ENCODE results near the gene PRLR. TPM values are rescaled to one million over a fixed set of nuclear protein-coding genes. Genes with fewer than 3 reads are reported as not detected.

The PRLR gene
- total and polyA plus RNA-seq, 2 of the 13 experiments (the other 11 are each of a cell fraction or from before 2014, with no cell fraction given), result 12.2 to 13.3 TPM

DNA sequence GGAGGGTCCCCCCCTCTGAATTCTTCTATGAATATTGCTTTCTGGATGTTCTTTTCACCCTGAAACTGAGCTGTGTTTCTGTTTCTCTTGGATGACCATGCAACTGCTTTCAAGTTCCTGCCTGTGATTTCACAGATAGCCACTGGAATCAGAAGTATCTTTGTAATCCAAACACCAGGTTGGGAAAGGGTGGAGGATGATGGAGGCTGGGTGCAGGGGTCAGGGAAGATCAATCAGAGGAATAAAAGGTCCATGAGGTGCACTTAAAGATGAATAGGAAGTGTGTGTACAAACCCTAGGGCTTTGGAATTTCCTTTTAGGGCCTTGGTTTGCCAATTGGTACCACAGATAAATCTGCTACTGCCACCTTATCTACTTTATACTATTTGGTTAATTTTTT lies 114.4 kb downstream of the PRLR start (continued):
- TF ChIP-seq, protein P1, sequence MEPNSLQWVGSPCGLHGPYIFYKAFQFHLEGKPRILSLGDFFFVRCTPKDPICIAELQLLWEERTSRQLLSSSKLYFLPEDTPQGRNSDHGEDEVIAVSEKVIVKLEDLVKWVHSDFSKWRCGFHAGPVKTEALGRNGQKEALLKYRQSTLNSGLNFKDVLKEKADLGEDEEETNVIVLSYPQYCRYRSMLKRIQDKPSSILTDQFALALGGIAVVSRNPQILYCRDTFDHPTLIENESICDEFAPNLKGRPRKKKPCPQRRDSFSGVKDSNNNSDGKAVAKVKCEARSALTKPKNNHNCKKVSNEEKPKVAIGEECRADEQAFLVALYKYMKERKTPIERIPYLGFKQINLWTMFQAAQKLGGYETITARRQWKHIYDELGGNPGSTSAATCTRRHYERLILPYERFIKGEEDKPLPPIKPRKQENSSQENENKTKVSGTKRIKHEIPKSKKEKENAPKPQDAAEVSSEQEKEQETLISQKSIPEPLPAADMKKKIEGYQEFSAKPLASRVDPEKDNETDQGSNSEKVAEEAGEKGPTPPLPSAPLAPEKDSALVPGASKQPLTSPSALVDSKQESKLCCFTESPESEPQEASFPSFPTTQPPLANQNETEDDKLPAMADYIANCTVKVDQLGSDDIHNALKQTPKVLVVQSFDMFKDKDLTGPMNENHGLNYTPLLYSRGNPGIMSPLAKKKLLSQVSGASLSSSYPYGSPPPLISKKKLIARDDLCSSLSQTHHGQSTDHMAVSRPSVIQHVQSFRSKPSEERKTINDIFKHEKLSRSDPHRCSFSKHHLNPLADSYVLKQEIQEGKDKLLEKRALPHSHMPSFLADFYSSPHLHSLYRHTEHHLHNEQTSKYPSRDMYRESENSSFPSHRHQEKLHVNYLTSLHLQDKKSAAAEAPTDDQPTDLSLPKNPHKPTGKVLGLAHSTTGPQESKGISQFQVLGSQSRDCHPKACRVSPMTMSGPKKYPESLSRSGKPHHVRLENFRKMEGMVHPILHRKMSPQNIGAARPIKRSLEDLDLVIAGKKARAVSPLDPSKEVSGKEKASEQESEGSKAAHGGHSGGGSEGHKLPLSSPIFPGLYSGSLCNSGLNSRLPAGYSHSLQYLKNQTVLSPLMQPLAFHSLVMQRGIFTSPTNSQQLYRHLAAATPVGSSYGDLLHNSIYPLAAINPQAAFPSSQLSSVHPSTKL (CRISPR knock-in tag; IDR thresholded peaks at IDR 0.05), result peak; percentile 29; the same call in 1 of the 2 replicates
- TF ChIP-seq CERS6 (CRISPR knock-in tag; IDR thresholded peaks at IDR 0.05), result no peak
- TF ChIP-seq HNF4A (CRISPR knock-in tag; IDR thresholded peaks at IDR 0.05), result peak; percentile 49; the same call in 1 of the 2 replicates
- no peak for TF ChIP-seq SMAD3 (CRISPR knock-in tag; IDR thresholded peaks at IDR 0.05)
- TF ChIP-seq ISL2 (CRISPR knock-in tag; IDR thresholded peaks at IDR 0.05), result 0 out of 2 replicates have a peak, but pooled peaks have one; percentile 61
- no peak for TF ChIP-seq ZNF136 (CRISPR knock-in tag; IDR thresholded peaks at IDR 0.05; ENCODE audit: low read depth)
- TF ChIP-seq SOX13 (IDR thresholded peaks at IDR 0.05), result no peak
- 0 out of 4 replicates have a peak, but pooled peaks of 1 of the 2 experiments have one; percentile 4 for TF ChIP-seq SOX13 (CRISPR knock-in tag; conservative IDR thresholded peaks at IDR 0.05 in 1 of 2, IDR thresholded peaks at IDR 0.05 in 1 of 2)
- no peak for TF ChIP-seq RXRB (CRISPR knock-in tag; IDR thresholded peaks at IDR 0.05; ENCODE audit: borderline replicate concordance)
- TF ChIP-seq LRRFIP1 (CRISPR knock-in tag; conservative IDR thresholded peaks at IDR 0.05), result no peak
- TF ChIP-seq ZNF775 (CRISPR knock-in tag; IDR thresholded peaks at IDR 0.05; ENCODE audit: borderline replicate concordance), result no peak
- TF ChIP-seq ZNF530 (CRISPR knock-in tag; IDR thresholded peaks at IDR 0.05; ENCODE audit: low read depth), result no peak
- TF ChIP-seq SIN3A (IDR thresholded peaks at IDR 0.05; ENCODE audit: borderline replicate concordance, low read depth, low read length), result no peak
- TF ChIP-seq FOXA1 (IDR thresholded peaks at IDR 0.05), result no peak
- peak; percentile 32; the same call in 1 of the 2 replicates for TF ChIP-seq FOXA1 (CRISPR knock-in tag; IDR thresholded peaks at IDR 0.05)
- TF ChIP-seq, protein P2, sequence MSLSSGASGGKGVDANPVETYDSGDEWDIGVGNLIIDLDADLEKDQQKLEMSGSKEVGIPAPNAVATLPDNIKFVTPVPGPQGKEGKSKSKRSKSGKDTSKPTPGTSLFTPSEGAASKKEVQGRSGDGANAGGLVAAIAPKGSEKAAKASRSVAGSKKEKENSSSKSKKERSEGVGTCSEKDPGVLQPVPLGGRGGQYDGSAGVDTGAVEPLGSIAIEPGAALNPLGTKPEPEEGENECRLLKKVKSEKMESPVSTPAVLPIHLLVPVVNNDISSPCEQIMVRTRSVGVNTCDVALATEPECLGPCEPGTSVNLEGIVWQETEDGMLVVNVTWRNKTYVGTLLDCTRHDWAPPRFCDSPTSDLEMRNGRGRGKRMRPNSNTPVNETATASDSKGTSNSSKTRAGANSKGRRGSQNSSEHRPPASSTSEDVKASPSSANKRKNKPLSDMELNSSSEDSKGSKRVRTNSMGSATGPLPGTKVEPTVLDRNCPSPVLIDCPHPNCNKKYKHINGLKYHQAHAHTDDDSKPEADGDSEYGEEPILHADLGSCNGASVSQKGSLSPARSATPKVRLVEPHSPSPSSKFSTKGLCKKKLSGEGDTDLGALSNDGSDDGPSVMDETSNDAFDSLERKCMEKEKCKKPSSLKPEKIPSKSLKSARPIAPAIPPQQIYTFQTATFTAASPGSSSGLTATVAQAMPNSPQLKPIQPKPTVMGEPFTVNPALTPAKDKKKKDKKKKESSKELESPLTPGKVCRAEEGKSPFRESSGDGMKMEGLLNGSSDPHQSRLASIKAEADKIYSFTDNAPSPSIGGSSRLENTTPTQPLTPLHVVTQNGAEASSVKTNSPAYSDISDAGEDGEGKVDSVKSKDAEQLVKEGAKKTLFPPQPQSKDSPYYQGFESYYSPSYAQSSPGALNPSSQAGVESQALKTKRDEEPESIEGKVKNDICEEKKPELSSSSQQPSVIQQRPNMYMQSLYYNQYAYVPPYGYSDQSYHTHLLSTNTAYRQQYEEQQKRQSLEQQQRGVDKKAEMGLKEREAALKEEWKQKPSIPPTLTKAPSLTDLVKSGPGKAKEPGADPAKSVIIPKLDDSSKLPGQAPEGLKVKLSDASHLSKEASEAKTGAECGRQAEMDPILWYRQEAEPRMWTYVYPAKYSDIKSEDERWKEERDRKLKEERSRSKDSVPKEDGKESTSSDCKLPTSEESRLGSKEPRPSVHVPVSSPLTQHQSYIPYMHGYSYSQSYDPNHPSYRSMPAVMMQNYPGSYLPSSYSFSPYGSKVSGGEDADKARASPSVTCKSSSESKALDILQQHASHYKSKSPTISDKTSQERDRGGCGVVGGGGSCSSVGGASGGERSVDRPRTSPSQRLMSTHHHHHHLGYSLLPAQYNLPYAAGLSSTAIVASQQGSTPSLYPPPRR (CRISPR knock-in tag; IDR thresholded peaks at IDR 0.05; ENCODE audit: borderline replicate concordance), result no peak
